Spleen (tissue), 11 donors: ENCODE results near the gene PTGDR. TPM values are rescaled to one million over a fixed set of nuclear protein-coding genes. Genes with fewer than 3 reads are reported as not detected.

Experiments used
- DNase-seq: peaks from one replicate; pipeline ENCODE4 v3.0.0-alpha.2; 2020
- H3K27ac ChIP-seq, 8 donors: fragments of 200-600 bp; sonication (generic) in 7 of 8; 1 replicate in 4 of 8; 2 replicates in 4 of 8; pipeline versions ENCODE4 v1.5.0 to v1.8.0; 2016 to 2021; ENCODE audit warnings: inconsistent platforms in 4 of 8, mild to moderate bottlenecking in 4 of 8, moderate library complexity in 1 of 8
- H3K27me3 ChIP-seq, 7 donors: fragments of 200-600 bp; sonication (generic) in 6 of 7; replicated peaks in 1 of 7; 1 replicate in 4 of 7; 2 replicates in 3 of 7; pipeline versions ENCODE4 v1.5.0 to v1.8.0; 2016 to 2021; ENCODE audit warnings: inconsistent platforms in 3 of 7, mild to moderate bottlenecking in 1 of 7
- H3K36me3 ChIP-seq, 6 donors: fragments of 200-600 bp; sonication (generic) in 5 of 6; 1 replicate in 4 of 6; 2 replicates in 2 of 6; pipeline versions ENCODE4 v1.5.0 to v1.8.0; 2016 to 2021; ENCODE audit warnings: inconsistent platforms in 2 of 6
- H3K4me1 ChIP-seq, 6 donors: fragments of 200-600 bp; sonication (generic) in 5 of 6; 1 replicate in 3 of 6; 2 replicates in 3 of 6; pipeline versions ENCODE4 v1.5.0 to v1.8.0; 2016 to 2021; ENCODE audit warnings: inconsistent platforms in 3 of 6
- H3K4me3 ChIP-seq, 8 donors: fragments of 200-600 bp; sonication (generic) in 7 of 8; 1 replicate in 4 of 8; 2 replicates in 4 of 8; pipeline versions ENCODE4 v1.5.0 to v1.8.0; 2016 to 2021; ENCODE audit warnings: inconsistent platforms in 4 of 8, mild to moderate bottlenecking in 4 of 8, moderate library complexity in 2 of 8
- H3K9me3 ChIP-seq, 8 donors: fragments of 200-600 bp; sonication (generic) in 7 of 8; 1 replicate in 4 of 8; 2 replicates in 4 of 8; pipeline versions ENCODE4 v1.5.0 to v1.8.0; 2016 to 2021; ENCODE audit warnings: inconsistent platforms in 4 of 8
- POLR2A ChIP-seq, 3 donors: fragments of 450-650 bp; IDR thresholded peaks; one replicate each; pipeline ENCODE4 v1.5.1; 2017; ENCODE audit warnings: antibody characterized with exemption in 3 of 3, mild to moderate bottlenecking in 1 of 3
- POLR2AphosphoS5 ChIP-seq, 3 donors: sonication (generic); formaldehyde crosslinking; IDR thresholded peaks; one replicate each; pipeline ENCODE4 v1.5.1; 2017; ENCODE audit warnings: antibody characterized with exemption in 3 of 3
- WGBS, 5 donors: extraction: QIAGEN DNeasy Blood & Tissue Kit in 3 of 5; methylation state at CpG; one replicate each; pipeline versions ENCODE4 v1.1.5 to v1.1.7; 2013 to 2018; 5-methylcytosine and 5-hydroxymethylcytosine counted together
- intact Hi-C: fragments of 100-400 bp; cut with DNase I; formaldehyde crosslinking; loops from one replicate; pipeline ENCODE4 v1.15.0; 2023; ENCODE audit warnings: low total_unique reads
- polyA plus RNA-seq, 3 donors: library from polyadenylated mRNA; stranded (reverse); fragments of 200-250 nt; gene quantifications; one replicate each; pipeline ENCODE4 v1.2.1, GENCODE V29; 2013
- total RNA-seq, 7 donors: library from RNA; depleted of rRNA in 3 of 7; stranded (reverse); fragments of >200 nt in 3 of 7; fragmentation: NEBNext Ultra II Directional in 4 of 7; extraction: Animal tissue kit (Norgen Biotek cat#: 25700) in 4 of 7; gene quantifications; one replicate each; pipeline versions ENCODE4 v1.1.0 to v1.2.1, GENCODE V29; 2016 to 2021
- TF ChIP-seq, protein P1 (sequence below), 11 experiments: fragments of 200-600 bp in 7 of 11; fragments of 450-650 bp in 4 of 11; sonication (generic) in 4 of 11; IDR thresholded peaks in 8 of 11; conservative IDR thresholded peaks in 3 of 11; 1 replicate in 7 of 11; 2 replicates in 4 of 11; pipeline versions ENCODE4 v1.4.0 to v1.8.0; 2016 to 2021; ENCODE audit warnings: antibody characterized with exemption in 11 of 11, inconsistent platforms in 4 of 11, mild to moderate bottlenecking in 1 of 11
- donor health status: healthy with polysubstance abuse.
- donor health status: DM: no; HTN: no; CAD: no; lungs with moderate emphysema.
- donor health status: DM: no; HTN: no; CAD: no.
- donor health status: Bipolar disorder and iron deficiency.
- donor health status: healthy.
- donor health status: DM: no; HTN: no; CAD: no.
- donor health status: DM: yes; HTN: yes; CAD: no.

PTGDR gene
- total and polyA plus RNA-seq, 10 donors = 0.67 to 20.5 (median 10.6) TPM

- H3K9me3 ChIP-seq = no peaks in the 10 kb centered on the region
- peak overlapping the region in 2 of 8 donors; percentile 10 to 13 for H3K27ac ChIP-seq
- H3K36me3 ChIP-seq = peaks cover 0 to 13% (median 0%) of the 10 kb centered on the region in 6 donors
- TF ChIP-seq POLR2AphosphoS5 (IDR thresholded peaks at IDR 0.05) = no peak
- no peak for TF ChIP-seq POLR2A (IDR thresholded peaks at IDR 0.05)
- TF ChIP-seq, protein P1, sequence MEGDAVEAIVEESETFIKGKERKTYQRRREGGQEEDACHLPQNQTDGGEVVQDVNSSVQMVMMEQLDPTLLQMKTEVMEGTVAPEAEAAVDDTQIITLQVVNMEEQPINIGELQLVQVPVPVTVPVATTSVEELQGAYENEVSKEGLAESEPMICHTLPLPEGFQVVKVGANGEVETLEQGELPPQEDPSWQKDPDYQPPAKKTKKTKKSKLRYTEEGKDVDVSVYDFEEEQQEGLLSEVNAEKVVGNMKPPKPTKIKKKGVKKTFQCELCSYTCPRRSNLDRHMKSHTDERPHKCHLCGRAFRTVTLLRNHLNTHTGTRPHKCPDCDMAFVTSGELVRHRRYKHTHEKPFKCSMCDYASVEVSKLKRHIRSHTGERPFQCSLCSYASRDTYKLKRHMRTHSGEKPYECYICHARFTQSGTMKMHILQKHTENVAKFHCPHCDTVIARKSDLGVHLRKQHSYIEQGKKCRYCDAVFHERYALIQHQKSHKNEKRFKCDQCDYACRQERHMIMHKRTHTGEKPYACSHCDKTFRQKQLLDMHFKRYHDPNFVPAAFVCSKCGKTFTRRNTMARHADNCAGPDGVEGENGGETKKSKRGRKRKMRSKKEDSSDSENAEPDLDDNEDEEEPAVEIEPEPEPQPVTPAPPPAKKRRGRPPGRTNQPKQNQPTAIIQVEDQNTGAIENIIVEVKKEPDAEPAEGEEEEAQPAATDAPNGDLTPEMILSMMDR (IDR thresholded peaks at IDR 0.05 in 8 of 11, conservative IDR thresholded peaks at IDR 0.05 in 3 of 11) = no peak
- DNase-seq = no peak
- no peak overlapping the region for H3K4me3 ChIP-seq
- WGBS, 5 donors = 8 to 31% (median 18%) methylated on average over 3 of the region's 3 CpGs
- intact Hi-C loops = no loop called here
- H3K4me1 ChIP-seq = peaks cover 0 to 14% (median 1%) of the 10 kb centered on the region in 6 donors
- H3K27me3 ChIP-seq = no peaks in the 10 kb centered on the region
These were observed 11.9 kb downstream of the PTGDR start for GRCh38 chr14:52279408-52279807.

- H3K27ac ChIP-seq = no peak overlapping the region
- intact Hi-C loops = no loop called here
- WGBS, 5 donors = 82 to 100% (median 94%) methylated on average over 2 of the region's 2 CpGs
- TF ChIP-seq, protein P1 (IDR thresholded peaks at IDR 0.05 in 8 of 11, conservative IDR thresholded peaks at IDR 0.05 in 3 of 11) = no peak
- TF ChIP-seq POLR2A (IDR thresholded peaks at IDR 0.05) = no peak
- H3K4me1 ChIP-seq = peaks cover 0 to 20% (median 1%) of the 10 kb centered on the region in 6 donors
- H3K36me3 ChIP-seq = no peaks in the 10 kb centered on the region
- no peaks in the 10 kb centered on the region for H3K9me3 ChIP-seq
- no peak for DNase-seq
- H3K27me3 ChIP-seq = peaks cover 0 to 4% (median 0%) of the 10 kb centered on the region in 7 donors
- no peak overlapping the region for H3K4me3 ChIP-seq
These were observed 15.6 kb downstream of the PTGDR start for GRCh38 chr14:52283099-52283498.

DNA sequence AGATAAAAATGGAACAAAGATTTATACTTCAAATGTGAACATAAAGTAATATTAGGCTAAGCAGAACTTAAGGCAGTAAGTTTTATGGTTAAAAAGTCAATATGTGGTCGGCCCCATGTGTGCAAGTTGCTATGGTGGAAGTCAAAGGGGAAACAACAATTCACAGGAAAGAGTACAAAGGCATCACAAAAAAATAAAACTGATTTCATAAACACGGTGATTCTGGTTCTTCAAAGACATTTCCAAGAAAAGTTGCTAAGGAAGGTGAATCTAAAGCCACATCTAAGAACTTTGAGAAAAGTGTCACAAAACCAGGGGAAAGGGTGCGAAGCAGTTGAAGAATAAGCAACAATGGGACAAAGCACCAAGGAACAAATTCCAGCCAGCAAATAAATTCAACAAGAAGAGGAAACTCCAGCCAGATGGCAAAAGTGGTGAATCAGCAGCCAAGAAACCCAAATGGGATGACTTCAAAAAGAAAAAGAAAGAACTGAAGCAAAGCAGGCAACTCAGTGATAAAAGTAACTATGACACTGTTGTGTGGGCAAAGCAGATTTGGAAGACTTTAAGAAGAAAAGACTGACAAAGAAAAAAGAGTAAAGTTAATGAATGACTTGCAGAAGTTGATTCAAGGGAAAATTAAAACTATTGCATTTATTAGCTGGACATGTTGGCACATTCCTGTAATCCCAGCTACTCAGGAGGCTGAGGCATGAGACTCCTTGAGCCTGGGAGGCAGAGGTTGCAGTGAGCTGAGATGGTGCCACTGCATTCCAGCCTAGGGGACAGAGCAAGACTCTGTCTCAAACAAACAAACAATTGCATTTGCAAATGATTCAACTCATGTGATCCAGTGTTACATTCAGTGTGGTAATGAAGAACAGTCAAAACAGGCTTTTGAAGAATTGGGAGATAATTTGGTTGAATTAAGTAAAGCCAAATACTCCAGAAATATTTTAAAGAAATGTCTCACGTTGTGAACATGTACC is 19.5 kb downstream of the PTGDR start:
- intact Hi-C loops = no loop called here

More for the DNA sequence above, 19.5 kb downstream of the PTGDR start:
- DNase-seq = no peak
- H3K36me3 ChIP-seq = no peaks in the 10 kb centered on the region
- H3K4me3 ChIP-seq = no peak overlapping the region
- H3K9me3 ChIP-seq = no peaks in the 10 kb centered on the region
- H3K4me1 ChIP-seq = peaks cover 0 to 5% (median 0%) of the 10 kb centered on the region in 6 donors
- no peak overlapping the region for H3K27ac ChIP-seq
- TF ChIP-seq POLR2AphosphoS5 (IDR thresholded peaks at IDR 0.05) (no peak), POLR2A (IDR thresholded peaks at IDR 0.05) (no peak)
- TF ChIP-seq, protein P1 (IDR thresholded peaks at IDR 0.05 in 8 of 11, conservative IDR thresholded peaks at IDR 0.05 in 3 of 11) = no peak
- WGBS, 5 donors = 53 to 61% (median 57%) methylated on average over 4 of the region's 4 CpGs
- peaks cover 0 to 4% (median 0%) of the 10 kb centered on the region in 7 donors for H3K27me3 ChIP-seq
